B cell (primary cell): ENCODE measurements around the gene HOGA1. TPM values are rescaled to one million over a fixed set of nuclear protein-coding genes. Genes with fewer than 3 reads are reported as not detected.

Experiments used
- ATAC-seq: fragments of 200-7000 bp; cut with Tn5 transposase; one replicate; pipeline ENCODE4 v1.10.0; 2021; ENCODE audit warnings: low read depth, mild to moderate bottlenecking, moderate number of reproducible peaks, moderate library complexity
- CTCF ChIA-PET: fragments of 350-600 bp; sonication (Branson Sonifier 250); formaldehyde crosslinking; loops from one replicate; lab custom pipeline; 2021; ENCODE audit warnings: antibody characterized with exemption, inconsistent platforms; lab: Charles Lee
- POLR2A ChIA-PET: fragments of 350-600 bp; sonication (Branson Sonifier 250); formaldehyde crosslinking; loops from one replicate; lab custom pipeline; 2021; ENCODE audit warnings: antibody characterized with exemption; lab: Charles Lee
- DNase-seq: peaks from one replicate; pipeline ENCODE4 v3.0.0; 2013
- H2AFZ ChIP-seq: 2 replicates; pipeline ENCODE4 v1.6.1; 2012; ENCODE audit warnings: mild to moderate bottlenecking, low read depth, low read length; ENCODE audit not compliant: insufficient read depth, poor library complexity, severe bottlenecking
- H3K27ac ChIP-seq, 2 donors: 1 replicate in 1 of 2; 2 replicates in 1 of 2; pipeline ENCODE4 v1.5.1; 2012 to 2013; ENCODE audit warnings: low read length in 2 of 2, mild to moderate bottlenecking in 2 of 2, moderate library complexity in 1 of 2
- H3K27me3 ChIP-seq, 4 experiments: fragments of 200-600 bp in 1 of 4; sonication (generic) in 1 of 4; replicated peaks in 1 of 4; 1 replicate in 2 of 4; 2 replicates in 2 of 4; pipeline versions ENCODE4 v1.6.1 to v1.7.0; 2013 to 2016; ENCODE audit warnings: low read length in 3 of 4, mild to moderate bottlenecking in 2 of 4, mixed read lengths in 1 of 4, moderate library complexity in 1 of 4; ENCODE audit not compliant: insufficient read depth in 4 of 4, control insufficient read depth in 3 of 4; ENCODE audit errors: control extremely low read depth in 1 of 4
- H3K36me3 ChIP-seq, 2 experiments: replicated peaks in 1 of 2; 1 replicate in 1 of 2; 2 replicates in 1 of 2; pipeline versions ENCODE4 v1.6.1 to v1.7.1; 2013; ENCODE audit warnings: low read length in 1 of 2; ENCODE audit not compliant: insufficient read depth in 2 of 2, control insufficient read depth in 1 of 2; ENCODE audit errors: control extremely low read depth in 1 of 2, extremely low read depth in 1 of 2
- H3K4me1 ChIP-seq, 2 donors: fragments of 200-600 bp in 1 of 2; sonication (generic) in 1 of 2; 1 replicate in 1 of 2; 2 replicates in 1 of 2; pipeline versions ENCODE4 v1.5.1 to v1.6.1; 2013 to 2017; ENCODE audit warnings: low read length in 2 of 2; ENCODE audit not compliant: control insufficient read depth in 2 of 2, insufficient read depth in 2 of 2
- H3K4me2 ChIP-seq: replicated peaks from 2 replicates; pipeline ENCODE3; 2012; ENCODE audit warnings: mild to moderate bottlenecking, low read depth, low read length; ENCODE audit not compliant: poor library complexity, severe bottlenecking
- H3K4me3 ChIP-seq, 5 experiments: fragments of 200-600 bp in 1 of 5; sonication (generic) in 1 of 5; 1 replicate in 3 of 5; 2 replicates in 2 of 5; pipeline versions ENCODE4 v1.5.1 to v1.7.0; 2011 to 2016; ENCODE audit warnings: low read length in 4 of 5, mild to moderate bottlenecking in 4 of 5, low read depth in 2 of 5, control low read depth in 1 of 5, moderate library complexity in 1 of 5; ENCODE audit not compliant: insufficient read depth in 1 of 5; ENCODE audit errors: control extremely low read depth in 1 of 5, extremely low read depth in 1 of 5
- H3K79me2 ChIP-seq: fragments of 200-600 bp; sonication (generic); one replicate; pipeline ENCODE4 v1.6.0; 2016; ENCODE audit warnings: low read length; ENCODE audit not compliant: control insufficient read depth, insufficient read depth
- H3K9ac ChIP-seq: fragments of 200-600 bp; sonication (generic); 2 replicates; pipeline ENCODE4 v1.6.1; 2017; ENCODE audit warnings: mild to moderate bottlenecking, low read length, moderate library complexity
- H3K9me3 ChIP-seq, 3 donors: one replicate each; pipeline versions ENCODE4 v1.6.1 to v1.7.1; 2013; ENCODE audit warnings: low read length in 2 of 3; ENCODE audit not compliant: control insufficient read depth in 2 of 3, insufficient read depth in 1 of 3; ENCODE audit errors: control extremely low read depth in 1 of 3
- H4K20me1 ChIP-seq: 2 replicates; pipeline ENCODE4 v1.6.0; 2012; ENCODE audit warnings: mild to moderate bottlenecking, low read length; ENCODE audit not compliant: insufficient read depth, control insufficient read depth, poor library complexity, severe bottlenecking
- H3K27ac Mint-ChIP-seq: one replicate; pipeline ENCODE4 v1.8.0; 2021; ENCODE audit warnings: mixed read lengths
- H3K27me3 Mint-ChIP-seq: one replicate; pipeline ENCODE4 v1.8.0; 2021; ENCODE audit warnings: mixed read lengths
- H3K4me1 Mint-ChIP-seq: one replicate; pipeline ENCODE4 v1.8.0; 2021; ENCODE audit warnings: mixed read lengths
- H3K4me3 Mint-ChIP-seq: one replicate; pipeline ENCODE4 v1.8.0; 2021; ENCODE audit warnings: mixed read lengths
- H3K9me3 Mint-ChIP-seq: one replicate; pipeline ENCODE4 v1.8.0; 2022; ENCODE audit warnings: mixed read lengths; ENCODE audit not compliant: insufficient read depth
- EZH2 ChIP-seq: IDR thresholded peaks from 2 replicates; pipeline ENCODE4 v1.6.1; 2012; ENCODE audit warnings: borderline replicate concordance, low read depth, mild to moderate bottlenecking, moderate library complexity, low read length; ENCODE audit not compliant: insufficient read depth, poor library complexity, severe bottlenecking
- WGBS: methylation state at CpG from one replicate; pipeline ENCODE4 v1.1.5; 2013; ENCODE audit warnings: missing lambda C conversion rate; ENCODE audit not compliant: insufficient coverage; 5-methylcytosine and 5-hydroxymethylcytosine counted together
- intact Hi-C: fragments of 100-400 bp; cut with micrococcal nuclease; formaldehyde crosslinking; loops from one replicate; pipeline ENCODE4 v1.10.0; 2022
- polyA plus RNA-seq: library from polyadenylated mRNA; depleted of rRNA; stranded (reverse); fragments of >200 nt; gene quantifications from 2 replicates; pipeline ENCODE4 v1.2.3, GENCODE V29; 2012
- total RNA-seq, 2 donors: library from RNA; stranded (reverse); fragments of 120-200 nt in 1 of 2; gene quantifications; 1 replicate in 1 of 2; 2 replicates in 1 of 2; pipeline versions ENCODE4 v1.2.3 to v1.2.4, GENCODE V29; 2013 to 2022
- TF ChIP-seq, protein P1 (sequence below): fragments of 200-600 bp; IDR thresholded peaks from one replicate; pipeline ENCODE4 v1.8.0; 2022; ENCODE audit warnings: antibody characterized with exemption, mild to moderate bottlenecking

Gene HOGA1
- total and polyA plus RNA-seq, 2 donors (not counting 1 experiment from before 2014, with no cell fraction given), result not detected

GRCh38 chr10:97546456-97547270 is 37.5 kb upstream of the HOGA1 start:
- POLR2A ChIA-PET, result no interaction called here
- H3K27ac Mint-ChIP-seq, result no peak overlapping the region
- CTCF ChIA-PET, result interaction anchor here (0.7 kb wide), 1 partner anchor 201 kb away, joined by 3 read pairs; no protein-coding TSS in a partner anchor

GRCh38 chr10:97547271-97547600 is 37.0 kb upstream of the HOGA1 start:
- Mint-ChIP-seq H3K27ac (no peak overlapping the region), H3K4me3 (no peak overlapping the region), H3K27me3 (peaks cover 8% of the 10 kb centered on the region), H3K4me1 (no peaks in the 10 kb centered on the region), H3K9me3 (no peaks in the 10 kb centered on the region)
- Histone ChIP-seq H3K79me2 (no peaks in the 10 kb centered on the region), H3K27me3 (no peaks in the 10 kb centered on the region), H3K4me2 (no peak overlapping the region), H3K4me1 (no peaks in the 10 kb centered on the region), H2AFZ (no peak overlapping the region), H4K20me1 (no peaks in the 10 kb centered on the region), H3K9ac (no peak overlapping the region), H3K36me3 (no peaks in the 10 kb centered on the region), H3K27ac (no peak overlapping the region), H3K4me3 (no peak overlapping the region), H3K9me3 (no peaks in the 10 kb centered on the region)
- WGBS, result 90% methylated on average over 4 of the region's 4 CpGs
- no peak for DNase-seq
- no peak for ATAC-seq
- intact Hi-C loops, result no loop called here
- TF ChIP-seq EZH2, result no peak
- TF ChIP-seq, protein P1, sequence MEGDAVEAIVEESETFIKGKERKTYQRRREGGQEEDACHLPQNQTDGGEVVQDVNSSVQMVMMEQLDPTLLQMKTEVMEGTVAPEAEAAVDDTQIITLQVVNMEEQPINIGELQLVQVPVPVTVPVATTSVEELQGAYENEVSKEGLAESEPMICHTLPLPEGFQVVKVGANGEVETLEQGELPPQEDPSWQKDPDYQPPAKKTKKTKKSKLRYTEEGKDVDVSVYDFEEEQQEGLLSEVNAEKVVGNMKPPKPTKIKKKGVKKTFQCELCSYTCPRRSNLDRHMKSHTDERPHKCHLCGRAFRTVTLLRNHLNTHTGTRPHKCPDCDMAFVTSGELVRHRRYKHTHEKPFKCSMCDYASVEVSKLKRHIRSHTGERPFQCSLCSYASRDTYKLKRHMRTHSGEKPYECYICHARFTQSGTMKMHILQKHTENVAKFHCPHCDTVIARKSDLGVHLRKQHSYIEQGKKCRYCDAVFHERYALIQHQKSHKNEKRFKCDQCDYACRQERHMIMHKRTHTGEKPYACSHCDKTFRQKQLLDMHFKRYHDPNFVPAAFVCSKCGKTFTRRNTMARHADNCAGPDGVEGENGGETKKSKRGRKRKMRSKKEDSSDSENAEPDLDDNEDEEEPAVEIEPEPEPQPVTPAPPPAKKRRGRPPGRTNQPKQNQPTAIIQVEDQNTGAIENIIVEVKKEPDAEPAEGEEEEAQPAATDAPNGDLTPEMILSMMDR, result no peak
- CTCF ChIA-PET, result no interaction called here
- POLR2A ChIA-PET, result no interaction called here

More at GRCh38 chr10:97546456-97547270, 37.5 kb upstream of the HOGA1 start:
- Mint-ChIP-seq H3K4me3 (no peak overlapping the region), H3K27me3 (peaks cover 8% of the 10 kb centered on the region), H3K9me3 (no peaks in the 10 kb centered on the region), H3K4me1 (no peaks in the 10 kb centered on the region)
- H2AFZ ChIP-seq, result no peak overlapping the region
- DNase-seq (no peak), ATAC-seq (no peak)
- H3K4me1 ChIP-seq, result no peaks in the 10 kb centered on the region
- no peaks in the 10 kb centered on the region for H3K36me3 ChIP-seq
- intact Hi-C loops, result no loop called here
- H3K4me3 ChIP-seq, result no peak overlapping the region
- no peak for TF ChIP-seq EZH2
- TF ChIP-seq, protein P1, result no peak
- 92% methylated on average over 12 of the region's 18 CpGs for WGBS
- no peaks in the 10 kb centered on the region for H3K27me3 ChIP-seq
- no peak overlapping the region for H3K9ac ChIP-seq
- H4K20me1 ChIP-seq, result no peaks in the 10 kb centered on the region
- H3K4me2 ChIP-seq, result no peak overlapping the region
- H3K27ac ChIP-seq, result no peak overlapping the region
- no peaks in the 10 kb centered on the region for H3K79me2 ChIP-seq
- H3K9me3 ChIP-seq, result no peaks in the 10 kb centered on the region
